Fibroblast of peridontal ligament (primary cell): ENCODE data around the gene MEG3.

Experiments
- DNase-seq: peaks from one replicate; pipeline ENCODE4 v3.0.0-alpha.2; 2010; ENCODE audit errors: extremely low read depth

MEG3 gene

DNA sequence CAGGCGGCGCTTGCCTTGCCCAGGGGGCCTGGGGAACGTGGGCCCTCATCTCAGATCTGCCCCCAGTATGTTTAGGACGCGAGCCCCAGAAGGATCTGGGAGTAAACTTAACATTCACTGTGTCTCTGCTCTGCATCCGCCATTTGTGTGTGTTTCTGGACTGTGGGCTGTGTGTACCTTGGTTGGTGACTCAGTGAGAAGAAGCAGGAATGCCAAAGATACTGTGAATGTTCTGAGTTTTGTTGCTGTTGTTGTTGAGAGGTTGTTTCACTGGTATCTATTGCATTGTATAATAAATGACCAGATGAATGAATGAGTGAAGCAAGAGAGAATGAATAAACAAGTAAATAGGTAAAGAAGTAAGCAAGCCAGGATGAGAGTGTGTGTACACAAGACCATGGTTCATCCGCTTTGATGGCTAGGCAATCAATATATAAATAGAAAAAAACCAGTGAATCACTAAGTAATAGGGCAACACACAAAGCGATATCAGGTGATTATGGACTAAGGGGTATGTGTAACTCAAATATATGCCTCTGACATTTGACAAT, 20.5 kb downstream of the MEG3 start:
- no peak for DNase-seq

DNA sequence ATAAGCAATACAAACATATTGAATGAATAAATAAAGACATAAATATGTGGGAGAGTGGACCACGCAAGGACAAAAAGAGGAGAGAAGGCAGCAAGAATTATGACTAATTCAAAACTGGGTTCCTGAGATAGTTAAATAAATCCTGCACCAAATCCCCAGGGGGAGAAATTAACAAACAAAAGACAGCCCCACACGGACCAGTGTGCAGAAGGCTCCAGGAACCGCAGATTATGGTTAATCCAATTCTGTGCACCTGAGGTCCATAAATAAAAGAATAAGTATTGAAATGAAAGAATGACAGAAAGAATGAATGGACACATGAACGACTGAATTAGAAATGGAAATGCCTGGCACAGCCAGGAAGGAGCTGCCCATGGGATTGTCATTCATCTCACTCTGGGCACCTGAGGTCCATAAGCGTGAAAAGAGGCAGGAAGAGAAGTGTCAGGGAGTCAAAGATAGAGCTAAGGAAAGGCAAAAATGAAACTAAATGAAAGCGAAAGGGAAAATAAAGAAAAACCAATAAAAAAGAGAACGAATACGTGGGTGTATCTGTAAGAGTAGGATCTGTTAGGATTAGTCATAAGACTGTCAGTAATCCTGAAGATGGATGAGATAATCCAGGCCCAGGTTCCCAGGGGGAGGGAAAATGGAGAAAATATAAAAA, 23.3 kb downstream of the MEG3 start:
- no peak for DNase-seq

DNA sequence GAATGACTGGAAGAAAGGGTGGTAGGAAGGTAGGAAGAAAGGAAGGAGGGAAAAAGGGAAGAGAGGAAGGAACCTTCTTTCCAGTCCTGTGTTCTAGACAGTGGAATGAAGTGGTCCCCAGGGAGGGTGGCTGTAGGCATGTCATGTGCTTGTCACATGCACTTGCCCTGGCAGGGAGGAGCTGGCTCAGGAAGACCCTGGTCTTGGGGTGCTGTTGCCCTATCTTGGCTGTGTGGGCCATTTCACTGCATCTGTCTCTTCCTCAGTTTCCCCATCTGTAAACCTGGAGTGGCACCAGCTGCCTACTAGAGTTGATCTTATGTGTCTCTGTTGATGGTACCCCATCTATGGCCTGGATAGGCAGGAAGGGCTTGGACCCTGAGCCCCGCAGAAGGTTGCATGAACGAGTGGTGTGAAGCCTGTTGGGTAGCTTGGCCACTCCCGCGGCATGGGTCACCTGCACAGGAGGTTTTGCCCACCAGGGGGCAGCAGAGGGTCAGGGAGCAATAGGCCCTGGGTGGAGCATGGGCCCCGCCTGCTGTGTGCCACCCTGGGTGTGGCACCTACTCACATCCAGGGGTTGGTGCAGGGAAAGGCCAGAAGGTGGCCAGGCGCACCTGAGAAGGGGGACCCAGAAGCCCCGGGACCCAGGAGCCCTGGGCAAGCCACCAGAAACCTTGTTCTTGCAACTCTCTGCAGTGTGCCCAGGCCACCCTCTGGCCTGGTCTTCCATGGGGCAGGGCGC, 25.1 kb downstream of the MEG3 start:
- no peak for DNase-seq

DNA sequence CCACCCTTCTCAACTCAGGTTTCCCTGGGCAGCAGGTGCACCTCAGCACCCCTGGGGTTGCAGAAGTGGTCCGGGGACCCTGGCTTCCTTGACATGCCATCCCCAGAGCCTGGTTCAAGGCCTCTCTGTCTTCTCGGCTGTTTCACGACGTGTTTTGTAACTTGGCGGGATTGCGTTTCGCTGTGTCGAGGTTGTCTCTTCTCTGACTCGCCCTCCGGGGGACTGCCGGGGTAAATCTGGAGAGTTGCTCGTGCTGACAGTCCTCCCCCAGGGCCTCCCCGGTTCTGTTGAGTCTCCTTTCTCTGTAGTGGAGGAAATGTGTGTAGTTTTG, 25.6 kb downstream of the MEG3 start:
- DNase-seq: no peak

DNA sequence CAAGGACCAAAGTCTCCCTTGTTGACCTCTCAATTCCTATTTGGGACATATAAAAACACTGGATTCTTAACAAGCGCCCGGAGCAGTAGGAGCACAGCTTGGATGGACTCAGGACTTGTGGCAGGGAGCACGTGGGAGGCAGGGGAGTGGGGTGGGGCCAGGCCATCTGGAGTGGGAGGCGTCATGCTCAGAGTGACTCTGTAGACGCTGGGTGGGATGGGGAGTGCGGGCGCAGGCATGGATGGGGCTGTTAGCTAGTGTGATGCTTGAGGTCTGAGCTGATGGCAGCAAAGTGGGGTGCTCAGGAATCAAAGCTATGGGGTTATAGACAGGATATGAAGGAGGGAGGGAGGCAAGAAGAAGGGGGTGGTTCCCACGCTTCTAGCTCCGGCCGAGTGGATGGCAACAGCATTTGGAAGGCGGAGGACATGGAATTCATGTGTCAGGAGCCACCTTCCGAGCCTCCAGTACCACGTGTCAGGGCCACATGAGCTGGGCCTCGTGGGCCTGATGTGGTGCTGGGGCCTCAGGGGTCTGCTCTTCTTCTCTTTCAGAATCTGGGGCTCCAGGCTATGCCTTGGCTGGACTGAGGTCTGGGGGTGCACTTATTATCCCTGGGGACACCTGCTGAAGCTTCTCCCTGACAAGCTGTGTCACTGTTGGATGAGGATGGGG, 26.2 kb downstream of the MEG3 start:
- DNase-seq: no peak

DNA sequence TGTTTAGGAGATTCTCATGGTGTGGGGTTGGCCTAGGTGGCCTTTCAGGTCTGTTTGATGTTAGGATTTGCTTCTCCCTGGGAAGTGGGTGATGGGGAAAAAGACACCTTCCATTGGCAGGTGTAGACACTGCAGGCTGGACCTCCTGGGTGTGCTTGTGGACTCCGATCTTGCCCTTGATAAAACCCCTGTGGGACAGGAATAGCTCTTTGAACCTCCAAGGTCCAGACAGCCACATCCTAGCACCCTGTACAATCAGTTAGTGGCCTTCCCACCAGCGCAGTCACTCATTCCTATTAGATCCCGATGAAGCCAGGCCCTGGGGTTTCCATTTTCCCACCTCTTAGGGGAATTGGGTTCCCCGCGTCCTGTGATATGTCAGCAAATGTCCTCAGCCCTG, 28.5 kb downstream of the MEG3 start:
- no peak for DNase-seq

DNA sequence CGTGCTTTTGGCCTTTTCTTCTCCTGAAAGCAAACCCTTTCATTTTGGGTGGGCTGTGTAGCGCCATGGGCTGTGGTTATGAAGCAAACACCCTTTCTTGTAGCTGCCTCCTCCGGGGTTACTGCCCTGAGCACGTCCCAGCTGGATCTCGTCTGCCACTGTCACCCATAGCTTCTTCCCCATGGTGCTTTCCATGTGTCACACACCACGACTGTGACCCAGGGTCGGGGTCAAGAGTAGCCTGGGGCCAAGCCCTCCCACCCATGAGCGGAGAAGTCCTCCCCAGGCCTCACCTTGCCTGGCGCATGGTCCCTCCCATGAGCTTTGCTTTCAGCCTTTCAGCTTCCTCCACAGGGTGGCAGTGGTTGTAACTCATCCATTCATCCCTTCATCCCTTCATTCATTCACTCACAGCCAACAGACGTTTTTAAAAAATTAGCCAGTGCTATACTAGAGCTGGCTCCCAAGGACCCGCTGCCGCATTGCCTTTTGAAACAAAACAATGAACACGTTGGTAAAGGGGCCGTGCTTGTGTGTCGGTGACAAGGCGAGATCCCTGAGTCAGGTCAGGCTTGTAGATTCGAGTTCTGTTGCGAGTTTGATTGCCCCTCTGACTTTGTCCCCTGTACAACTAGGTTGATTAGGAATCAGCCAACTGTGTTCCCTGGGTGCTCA, 29.5 kb downstream of the MEG3 start:
- no peak for DNase-seq

GRCh38 chr14:100856056-100856950, 30.4 kb downstream of the MEG3 start:
- no peak for DNase-seq

GRCh38 chr14:100857233-100857922, 31.5 kb downstream of the MEG3 start:
- no peak for DNase-seq

- DNase-seq: no peak
Measured at GRCh38 chr14:100857923-100858837, 32.3 kb downstream of the MEG3 start.

DNA sequence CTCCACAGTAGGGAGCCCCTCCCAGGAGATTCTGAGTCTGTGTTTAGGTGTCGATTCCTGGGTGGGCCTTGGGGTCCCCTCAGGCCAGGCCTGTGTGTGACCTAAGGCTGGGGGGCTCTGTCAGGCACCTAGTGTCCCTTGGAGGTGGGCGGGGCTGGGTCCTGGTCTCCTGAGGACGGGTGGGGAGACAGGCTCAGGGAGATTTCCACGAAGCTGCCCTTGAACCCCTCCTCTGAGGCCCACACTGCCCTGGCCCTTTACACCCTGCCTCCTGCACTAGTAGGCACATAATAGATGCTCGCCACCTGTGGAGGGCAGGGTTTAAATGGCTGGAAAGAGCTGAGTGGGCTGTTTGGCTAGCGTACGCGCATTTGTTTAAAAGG, 32.9 kb downstream of the MEG3 start:
- DNase-seq: no peak

GRCh38 chr14:100859781-100860180, 33.9 kb downstream of the MEG3 start:
- no peak for DNase-seq

GRCh38 chr14:100860556-100861187, 34.8 kb downstream of the MEG3 start:
- DNase-seq: no peak

GRCh38 chr14:100861188-100861936, 35.4 kb downstream of the MEG3 start:
- DNase-seq: no peak

- DNase-seq: no peak
Measured at GRCh38 chr14:100861937-100862247, 36.0 kb downstream of the MEG3 start.

- no peak for DNase-seq
Measured at GRCh38 chr14:100862277-100862676, 36.4 kb downstream of the MEG3 start.

DNA sequence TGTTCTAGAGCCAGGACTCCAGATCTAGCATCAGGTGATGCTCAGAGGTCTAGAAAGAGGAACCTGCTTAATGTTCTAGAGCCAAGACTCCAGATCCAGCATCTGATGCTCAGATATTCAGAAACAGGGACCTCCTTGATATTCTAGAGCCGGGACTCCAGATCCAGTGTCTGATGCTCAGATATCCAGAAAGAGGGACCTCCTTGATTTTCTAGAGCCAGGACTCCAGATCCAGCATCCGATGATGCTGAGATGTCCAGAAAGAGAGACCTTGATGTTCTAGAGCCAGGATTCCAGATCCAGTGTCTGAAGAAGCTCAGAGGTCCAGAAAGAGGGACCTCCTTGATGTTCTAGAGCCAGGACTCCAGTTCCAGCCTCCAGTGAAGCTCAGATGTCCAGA, 36.9 kb downstream of the MEG3 start:
- no peak for DNase-seq

DNA sequence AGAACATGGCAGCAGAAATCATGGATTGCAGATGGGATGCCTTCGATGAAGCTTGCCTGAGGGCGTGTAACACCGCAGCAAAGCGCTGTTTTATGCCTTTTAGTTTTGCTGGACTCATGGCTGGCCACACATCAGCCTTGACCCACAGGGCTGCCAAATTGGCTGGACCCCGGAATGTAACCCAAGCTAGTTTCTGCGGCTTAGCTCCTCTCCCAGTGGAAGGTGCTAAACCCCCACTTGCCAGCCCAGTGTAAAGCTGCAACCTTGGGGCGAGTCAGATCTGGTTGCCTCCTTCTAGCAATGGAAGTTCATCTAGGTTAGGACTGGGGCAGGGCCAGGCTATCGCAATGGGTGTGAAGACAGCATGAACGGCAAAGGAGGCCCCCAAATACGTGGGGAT, 38.3 kb downstream of the MEG3 start:
- no peak for DNase-seq
